ENCODE measurements around the gene ATG9B. TPM values are rescaled to one million over a fixed set of nuclear protein-coding genes. Genes with fewer than 3 reads are reported as not detected.

The ATG9B gene
- total and polyA plus RNA-seq, 9 of the 15 experiments (the other 6 are each of a cell fraction or from before 2014, with no cell fraction given) = 0.29 to 8.0 (median 2.1) TPM

DNA sequence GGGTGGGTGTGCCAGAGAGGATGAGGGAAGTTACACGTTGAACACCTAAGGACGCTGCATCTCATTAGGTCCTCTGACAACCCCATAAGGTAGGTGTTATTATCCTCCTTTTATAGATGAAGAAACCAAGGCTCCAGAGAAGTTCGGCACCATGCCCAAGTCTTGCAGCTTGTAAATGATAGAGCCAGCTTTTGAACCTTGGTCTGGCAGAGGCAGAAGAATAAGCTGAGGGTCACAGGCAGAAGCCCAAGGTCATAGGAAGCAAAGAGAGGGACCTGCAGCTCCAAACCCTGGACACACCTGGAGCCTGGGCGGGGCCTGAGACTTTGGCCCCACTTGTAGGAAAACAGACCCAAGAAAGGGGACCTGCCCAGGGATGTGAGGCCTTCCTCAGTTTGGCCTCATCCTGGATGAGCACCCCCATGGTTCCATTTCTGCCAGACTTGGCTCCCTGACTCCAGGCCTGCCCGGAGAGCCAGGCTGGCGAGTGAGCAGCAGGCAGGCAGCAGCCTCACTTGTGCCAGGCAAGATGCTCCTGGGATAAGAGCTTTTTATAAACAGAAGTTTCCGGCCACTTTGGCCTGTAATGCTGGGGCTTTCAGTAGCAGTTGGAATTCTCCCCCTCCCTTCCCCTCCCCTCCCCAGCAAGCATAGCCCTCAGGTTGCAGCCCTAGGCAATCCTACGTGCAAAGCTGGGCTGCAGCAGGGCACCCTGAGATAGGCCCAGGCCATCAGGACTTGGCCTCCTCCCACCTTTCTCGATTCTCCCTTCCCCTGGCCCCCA lies 48.6 kb downstream of the ATG9B start (continued):
- no peak for TF ChIP-seq CUX1 (CRISPR knock-in tag; IDR thresholded peaks at IDR 0.05)
- TF ChIP-seq ZNF217 (CRISPR knock-in tag; IDR thresholded peaks at IDR 0.05) = no peak
- TF ChIP-seq CTCF (IDR thresholded peaks at IDR 0.05 in 2 of 3, conservative IDR thresholded peaks at IDR 0.05 in 1 of 3; ENCODE audit: insufficient read depth in 2 of 3, low read depth in 1 of 3, low read length in 3 of 3) = no peak
- TF ChIP-seq HNRNPH1 (optimal IDR thresholded peaks at IDR 0.05; ENCODE audit: low read depth, low read length) = no peak
- TF ChIP-seq, protein P1, sequence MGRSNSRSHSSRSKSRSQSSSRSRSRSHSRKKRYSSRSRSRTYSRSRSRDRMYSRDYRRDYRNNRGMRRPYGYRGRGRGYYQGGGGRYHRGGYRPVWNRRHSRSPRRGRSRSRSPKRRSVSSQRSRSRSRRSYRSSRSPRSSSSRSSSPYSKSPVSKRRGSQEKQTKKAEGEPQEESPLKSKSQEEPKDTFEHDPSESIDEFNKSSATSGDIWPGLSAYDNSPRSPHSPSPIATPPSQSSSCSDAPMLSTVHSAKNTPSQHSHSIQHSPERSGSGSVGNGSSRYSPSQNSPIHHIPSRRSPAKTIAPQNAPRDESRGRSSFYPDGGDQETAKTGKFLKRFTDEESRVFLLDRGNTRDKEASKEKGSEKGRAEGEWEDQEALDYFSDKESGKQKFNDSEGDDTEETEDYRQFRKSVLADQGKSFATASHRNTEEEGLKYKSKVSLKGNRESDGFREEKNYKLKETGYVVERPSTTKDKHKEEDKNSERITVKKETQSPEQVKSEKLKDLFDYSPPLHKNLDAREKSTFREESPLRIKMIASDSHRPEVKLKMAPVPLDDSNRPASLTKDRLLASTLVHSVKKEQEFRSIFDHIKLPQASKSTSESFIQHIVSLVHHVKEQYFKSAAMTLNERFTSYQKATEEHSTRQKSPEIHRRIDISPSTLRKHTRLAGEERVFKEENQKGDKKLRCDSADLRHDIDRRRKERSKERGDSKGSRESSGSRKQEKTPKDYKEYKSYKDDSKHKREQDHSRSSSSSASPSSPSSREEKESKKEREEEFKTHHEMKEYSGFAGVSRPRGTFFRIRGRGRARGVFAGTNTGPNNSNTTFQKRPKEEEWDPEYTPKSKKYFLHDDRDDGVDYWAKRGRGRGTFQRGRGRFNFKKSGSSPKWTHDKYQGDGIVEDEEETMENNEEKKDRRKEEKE (IDR thresholded peaks at IDR 0.05; ENCODE audit: borderline replicate concordance in 1 of 2, control insufficient read depth in 1 of 2, low read depth in 2 of 2, low read length in 1 of 2) = no peak
- TF ChIP-seq ZKSCAN1 (IDR thresholded peaks at IDR 0.05; ENCODE audit: low read depth, low read length) = no peak
- 0 out of 2 replicates have a peak, but pooled peaks have one; percentile 49 for TF ChIP-seq SREBF2 (CRISPR knock-in tag; IDR thresholded peaks at IDR 0.05)
- 0 out of 2 replicates have a peak, but pooled peaks have one; percentile 16 for TF ChIP-seq ZNF263 (CRISPR knock-in tag; IDR thresholded peaks at IDR 0.05; ENCODE audit: borderline replicate concordance)
- TF ChIP-seq ZBTB43 (CRISPR knock-in tag; IDR thresholded peaks at IDR 0.05) = no peak
- peak; percentile 13 for TF ChIP-seq PHF20 (IDR thresholded peaks at IDR 0.05; ENCODE audit: partially characterized antibody)
- TF ChIP-seq PHTF2 (CRISPR knock-in tag; IDR thresholded peaks at IDR 0.05) = no peak
- TF ChIP-seq ZNF77 (CRISPR knock-in tag; IDR thresholded peaks at IDR 0.05) = no peak
- no peak for TF ChIP-seq SRSF9 (IDR thresholded peaks at IDR 0.05; ENCODE audit: borderline replicate concordance, low read depth, low read length)
- TF ChIP-seq ZNF589 (CRISPR knock-in tag; IDR thresholded peaks at IDR 0.05; ENCODE audit: low read depth) = 0 out of 2 replicates have a peak, but pooled peaks have one; percentile 57
- no peak for TF ChIP-seq RBM25 (IDR thresholded peaks at IDR 0.05; ENCODE audit: low read depth, low read length, severe bottlenecking)
